Spinal cord (tissue), 10 donors: ENCODE data around the gene ZCCHC8. TPM values are rescaled to one million over a fixed set of nuclear protein-coding genes. Genes with fewer than 3 reads are reported as not detected.
"Not testable (repeated sequence)": the region's sequence is repeated elsewhere in the genome, so short reads cannot be mapped to it uniquely, and the experiment has no call there.

Experiments
- DNase-seq, 6 donors: peaks; one replicate each; pipeline versions ENCODE4 v3.0.0 to v3.0.0-alpha.2; 2013 to 2015; ENCODE audit warnings: low spot score in 6 of 6, low read depth in 4 of 6
- H3K27ac ChIP-seq: one replicate; pipeline ENCODE4 v1.5.1; 2013; ENCODE audit warnings: low read depth, low read length, control low read depth
- H3K27me3 ChIP-seq: one replicate; pipeline ENCODE4 v1.6.1; 2013; ENCODE audit warnings: low read length; ENCODE audit not compliant: control insufficient read depth, insufficient read depth
- H3K36me3 ChIP-seq: one replicate; pipeline ENCODE4 v1.6.1; 2013; ENCODE audit warnings: low read length; ENCODE audit not compliant: control insufficient read depth, insufficient read depth
- H3K4me1 ChIP-seq: one replicate; pipeline ENCODE4 v1.6.1; 2013; ENCODE audit warnings: low read length; ENCODE audit not compliant: control insufficient read depth, insufficient read depth
- H3K4me3 ChIP-seq: one replicate; pipeline ENCODE4 v1.5.1; 2013; ENCODE audit warnings: low read depth, low read length, control low read depth
- H3K9me3 ChIP-seq: one replicate; pipeline ENCODE4 v1.6.1; 2013; ENCODE audit warnings: low read length; ENCODE audit not compliant: control insufficient read depth, insufficient read depth
- WGBS: methylation state at CpG from one replicate; pipeline ENCODE4 v1.1.5; 2013; ENCODE audit warnings: missing lambda C conversion rate; ENCODE audit not compliant: insufficient coverage; 5-methylcytosine and 5-hydroxymethylcytosine counted together
- polyA plus RNA-seq, 2 donors: library from polyadenylated mRNA; unstranded; fragments of 120-200 nt; gene quantifications; one replicate each; pipeline ENCODE4 v1.2.1, GENCODE V29; 2013; ENCODE audit not compliant: insufficient read length in 2 of 2
- total RNA-seq, 2 donors: library from RNA; depleted of rRNA in 1 of 2; stranded (reverse); fragments of 120-200 nt in 1 of 2; fragments of >200 nt in 1 of 2; gene quantifications; one replicate each; pipeline versions ENCODE4 v1.2.3 to v1.2.4, GENCODE V29; 2013 to 2014
- donor health status: healthy.

The ZCCHC8 gene
- total and polyA plus RNA-seq, 4 donors: 25.7 to 40.3 (median 31.3) TPM

- H3K4me3 ChIP-seq: no peak overlapping the region
- H3K4me1 ChIP-seq: no peaks in the 10 kb centered on the region
- no peak overlapping the region for H3K27ac ChIP-seq
- H3K36me3 ChIP-seq: peaks cover 58% of the 10 kb centered on the region
- no peaks in the 10 kb centered on the region for H3K9me3 ChIP-seq
- no peak for DNase-seq
- no peaks in the 10 kb centered on the region for H3K27me3 ChIP-seq
- WGBS: 100% methylated on average over 1 of the region's 2 CpGs
Observed at GRCh38 chr12:122515275-122515674, 14.5 kb upstream of the ZCCHC8 start.

GRCh38 chr12:122513660-122514059 is 12.9 kb upstream of the ZCCHC8 start:
- WGBS: no CpG with 5 or more reads among the region's 4 CpGs

DNA sequence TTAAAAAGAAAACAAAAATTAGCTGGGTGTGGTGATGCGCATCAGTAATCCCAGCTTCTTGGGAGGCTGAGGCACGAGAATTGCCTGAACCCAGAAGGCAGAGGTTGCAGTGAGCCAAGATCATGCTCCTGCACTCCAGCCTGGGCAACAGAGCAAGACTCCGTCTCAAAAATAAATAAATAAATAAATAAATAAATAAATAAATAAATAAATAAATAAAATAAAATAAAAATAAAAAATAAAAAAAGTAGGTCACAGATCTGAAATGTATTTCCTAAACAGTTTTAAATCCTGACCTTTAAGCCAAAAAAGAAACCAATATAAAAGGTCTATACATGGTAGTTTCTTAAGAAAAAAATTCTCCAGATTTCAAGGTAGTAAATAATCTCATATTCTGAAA is 12.3 kb upstream of the ZCCHC8 start:
- no CpG with 5 or more reads among the region's 3 CpGs for WGBS
- DNase-seq, H3K27me3 ChIP-seq, H3K4me3 ChIP-seq, H3K9me3 ChIP-seq, H3K4me1 ChIP-seq, H3K27ac ChIP-seq: not testable (repeated sequence)
- peaks cover 69% of the 10 kb centered on the region for H3K36me3 ChIP-seq

More at GRCh38 chr12:122513660-122514059, 12.9 kb upstream of the ZCCHC8 start:
- DNase-seq: no peak
- H3K4me1 ChIP-seq: no peaks in the 10 kb centered on the region
- no peak overlapping the region for H3K27ac ChIP-seq
- H3K4me3 ChIP-seq: no peak overlapping the region
- peaks cover 68% of the 10 kb centered on the region for H3K36me3 ChIP-seq
- H3K9me3 ChIP-seq: no peaks in the 10 kb centered on the region
- H3K27me3 ChIP-seq: no peaks in the 10 kb centered on the region

GRCh38 chr12:122508163-122508562 is 7.4 kb upstream of the ZCCHC8 start:
- no peak for DNase-seq
- no peak overlapping the region for H3K4me3 ChIP-seq
- 89% methylated on average over 2 of the region's 5 CpGs for WGBS
- H3K9me3 ChIP-seq: no peaks in the 10 kb centered on the region
- H3K27me3 ChIP-seq: no peaks in the 10 kb centered on the region
- no peak overlapping the region for H3K27ac ChIP-seq
- no peaks in the 10 kb centered on the region for H3K4me1 ChIP-seq
- peaks cover 75% of the 10 kb centered on the region for H3K36me3 ChIP-seq

- DNase-seq: no peak
- Histone ChIP-seq H3K4me3 (no peak overlapping the region), H3K9me3 (no peaks in the 10 kb centered on the region), H3K27me3 (no peaks in the 10 kb centered on the region), H3K36me3 (peaks cover 73% of the 10 kb centered on the region), H3K27ac (no peak overlapping the region), H3K4me1 (no peaks in the 10 kb centered on the region)
- WGBS: 96% methylated on average over 3 of the region's 5 CpGs
Observed at GRCh38 chr12:122506393-122506938, 5.7 kb upstream of the ZCCHC8 start.

GRCh38 chr12:122505419-122506051 is 4.8 kb upstream of the ZCCHC8 start:
- peaks cover 5% of the 10 kb centered on the region for H3K4me1 ChIP-seq
- no peak for DNase-seq
- no peaks in the 10 kb centered on the region for H3K27me3 ChIP-seq
- no peak overlapping the region for H3K4me3 ChIP-seq
- H3K36me3 ChIP-seq: peaks cover 69% of the 10 kb centered on the region
- 100% methylated on average over 1 of the region's 11 CpGs for WGBS
- no peaks in the 10 kb centered on the region for H3K9me3 ChIP-seq
- H3K27ac ChIP-seq: no peak overlapping the region

GRCh38 chr12:122503783-122504590 is 3.3 kb upstream of the ZCCHC8 start:
- 83% methylated on average over 2 of the region's 6 CpGs for WGBS
- DNase-seq: no peak
- peaks cover 59% of the 10 kb centered on the region for H3K36me3 ChIP-seq

DNA sequence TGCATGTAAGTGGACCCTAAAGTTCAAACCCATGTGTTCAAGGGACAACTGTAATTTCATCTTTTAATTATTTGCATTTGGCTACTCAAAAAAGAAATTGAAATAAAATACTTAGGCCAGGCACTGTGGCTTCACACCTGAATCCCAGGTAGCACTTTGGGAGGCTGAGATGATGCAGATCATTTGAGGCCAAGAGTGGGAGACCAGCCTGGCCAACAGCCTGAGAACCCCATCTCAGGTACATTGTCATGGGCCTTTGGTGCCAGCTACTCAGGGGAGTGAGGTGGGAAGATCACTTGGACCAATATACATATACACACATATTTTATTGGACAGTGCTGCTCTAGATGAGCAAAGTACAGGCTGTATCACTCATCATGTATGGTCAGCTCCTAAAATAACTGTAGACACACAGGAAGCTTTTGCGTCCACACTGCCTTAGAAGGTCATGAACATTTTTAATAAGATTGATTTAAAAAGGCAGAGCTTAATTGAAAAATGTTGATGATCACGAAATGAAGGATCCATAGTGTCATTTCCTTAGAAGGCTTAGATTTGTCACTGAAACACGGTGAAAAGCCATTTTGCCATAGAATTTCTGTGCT is 2.5 kb upstream of the ZCCHC8 start:
- no peak overlapping the region for H3K4me3 ChIP-seq

More at GRCh38 chr12:122503783-122504590, 3.3 kb upstream of the ZCCHC8 start:
- H3K4me1 ChIP-seq: peaks cover 12% of the 10 kb centered on the region
- no peaks in the 10 kb centered on the region for H3K27me3 ChIP-seq
- H3K4me3 ChIP-seq: no peak overlapping the region
- H3K27ac ChIP-seq: no peak overlapping the region
- no peaks in the 10 kb centered on the region for H3K9me3 ChIP-seq

GRCh38 chr12:122501489-122501989 is 807 bp upstream of the ZCCHC8 start:
- DNase-seq: no peak
- peak overlapping the region; percentile 85 for H3K4me3 ChIP-seq
- H3K36me3 ChIP-seq: peaks cover 41% of the 10 kb centered on the region
- H3K27ac ChIP-seq: peak overlapping the region; percentile 97
- no peaks in the 10 kb centered on the region for H3K9me3 ChIP-seq
- WGBS: 100% methylated on average over 1 of the region's 9 CpGs
- no peaks in the 10 kb centered on the region for H3K27me3 ChIP-seq
- H3K4me1 ChIP-seq: peaks cover 15% of the 10 kb centered on the region

More for the DNA sequence above, 2.5 kb upstream of the ZCCHC8 start:
- Histone ChIP-seq H3K27me3 (no peaks in the 10 kb centered on the region), H3K27ac (no peak overlapping the region), H3K9me3 (no peaks in the 10 kb centered on the region), H3K36me3 (peaks cover 52% of the 10 kb centered on the region), H3K4me1 (peaks cover 13% of the 10 kb centered on the region)
- DNase-seq: no peak
- 100% methylated on average over 1 of the region's 3 CpGs for WGBS
